GM12874 (cell line): Measurements from ENCODE around the gene CYLC2.

Source experiments
- TF ChIP-seq, protein P1 (sequence below): IDR thresholded peaks from 2 replicates; pipeline ENCODE4 v1.5.1; 2011; ENCODE audit warnings: low read depth, mild to moderate bottlenecking, control low read depth, low read length, moderate library complexity; ENCODE audit not compliant: insufficient read depth

Gene CYLC2

DNA sequence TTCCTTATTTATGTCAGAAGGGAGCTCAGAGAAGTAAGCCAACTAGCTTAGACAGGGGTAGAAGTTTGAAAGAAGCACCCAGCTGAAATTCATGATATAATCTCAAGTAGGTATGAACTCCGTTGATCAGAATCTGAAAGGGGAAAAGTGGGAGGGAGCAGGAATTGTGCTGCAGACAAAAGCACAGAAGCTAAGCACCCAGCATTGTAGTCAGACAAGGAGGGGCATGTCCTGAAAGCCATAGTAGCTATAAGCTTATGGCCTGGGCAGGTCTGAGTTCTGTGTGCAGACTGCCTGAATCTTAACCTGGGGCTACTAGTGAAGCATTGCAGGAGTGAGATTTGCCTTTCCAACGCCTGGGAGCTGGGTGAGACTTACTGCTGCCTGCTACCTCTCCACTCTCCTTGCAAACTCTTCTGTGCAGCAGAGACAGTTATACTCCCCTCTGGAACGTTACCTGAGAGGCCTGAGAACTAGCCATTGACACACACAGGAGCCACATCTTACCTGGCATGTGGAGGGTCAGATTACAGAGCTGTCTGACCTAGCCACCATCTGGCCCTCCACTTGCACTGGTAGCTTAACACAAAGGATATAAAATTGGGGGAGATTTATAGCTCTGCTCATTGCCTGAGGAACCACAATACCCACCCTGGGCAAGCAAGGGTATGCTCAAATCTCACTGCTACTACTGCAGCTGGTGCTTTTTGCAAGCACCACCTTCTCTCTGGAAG is 9.8 kb upstream of the CYLC2 start:
- TF ChIP-seq, protein P1, sequence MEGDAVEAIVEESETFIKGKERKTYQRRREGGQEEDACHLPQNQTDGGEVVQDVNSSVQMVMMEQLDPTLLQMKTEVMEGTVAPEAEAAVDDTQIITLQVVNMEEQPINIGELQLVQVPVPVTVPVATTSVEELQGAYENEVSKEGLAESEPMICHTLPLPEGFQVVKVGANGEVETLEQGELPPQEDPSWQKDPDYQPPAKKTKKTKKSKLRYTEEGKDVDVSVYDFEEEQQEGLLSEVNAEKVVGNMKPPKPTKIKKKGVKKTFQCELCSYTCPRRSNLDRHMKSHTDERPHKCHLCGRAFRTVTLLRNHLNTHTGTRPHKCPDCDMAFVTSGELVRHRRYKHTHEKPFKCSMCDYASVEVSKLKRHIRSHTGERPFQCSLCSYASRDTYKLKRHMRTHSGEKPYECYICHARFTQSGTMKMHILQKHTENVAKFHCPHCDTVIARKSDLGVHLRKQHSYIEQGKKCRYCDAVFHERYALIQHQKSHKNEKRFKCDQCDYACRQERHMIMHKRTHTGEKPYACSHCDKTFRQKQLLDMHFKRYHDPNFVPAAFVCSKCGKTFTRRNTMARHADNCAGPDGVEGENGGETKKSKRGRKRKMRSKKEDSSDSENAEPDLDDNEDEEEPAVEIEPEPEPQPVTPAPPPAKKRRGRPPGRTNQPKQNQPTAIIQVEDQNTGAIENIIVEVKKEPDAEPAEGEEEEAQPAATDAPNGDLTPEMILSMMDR = no peak

DNA sequence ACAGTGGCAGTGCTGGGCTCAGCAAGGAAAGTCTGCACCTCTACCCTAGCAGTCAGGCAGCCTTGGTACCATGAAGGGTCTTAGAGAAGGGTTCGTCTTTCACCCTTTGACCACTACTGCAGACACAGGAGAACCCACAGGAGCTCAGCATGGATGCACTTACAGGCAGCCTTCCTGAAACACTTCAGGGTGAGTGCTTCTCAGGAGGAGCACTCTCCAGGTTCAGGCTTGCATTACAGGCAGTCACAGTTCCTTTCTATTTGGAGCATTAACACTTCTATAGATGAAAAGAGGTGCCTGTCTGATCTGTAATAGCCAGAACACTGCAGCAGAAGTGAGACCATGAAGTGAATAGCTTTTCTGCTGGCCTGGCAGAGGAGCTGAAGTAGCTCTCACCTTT is 8.7 kb upstream of the CYLC2 start:
- TF ChIP-seq, protein P1 = no peak

- TF ChIP-seq, protein P1 = no peak
These were observed 8.6 kb downstream of the CYLC2 start for GRCh38 chr9:103003689-103004088.

GRCh38 chr9:103014242-103014641 is 19.1 kb downstream of the CYLC2 start:
- TF ChIP-seq, protein P1 = no peak

- TF ChIP-seq, protein P1 = no peak
These were observed 30.7 kb downstream of the CYLC2 start for GRCh38 chr9:103025796-103026195.

- TF ChIP-seq, protein P1 = no peak
These were observed 42.7 kb downstream of the CYLC2 start for GRCh38 chr9:103037508-103038477.

GRCh38 chr9:103041961-103042360 is 46.8 kb downstream of the CYLC2 start:
- TF ChIP-seq, protein P1 = no peak
